A549 (cell line): ENCODE data around the gene BTC. TPM values are rescaled to one million over a fixed set of nuclear protein-coding genes. Genes with fewer than 3 reads are reported as not detected.

Experiments used
- ATAC-seq, 2 experiments: fragments of 200-7000 bp in 1 of 2; fragments of >200 bp in 1 of 2; cut with Nextera tagmentation in 1 of 2; cut with Tn5 transposase in 1 of 2; 3 replicates each; pipeline versions ENCODE4 v1.8.0 to v1.9.1; 2018 to 2020; ENCODE audit warnings: mild to moderate bottlenecking in 1 of 2, moderate library complexity in 1 of 2
- CTCF ChIA-PET: fragments of 300-600 bp; sonication (Branson Sonifier 250); formaldehyde crosslinking; extraction: SDS; loops from one replicate; lab custom pipeline; 2021; ENCODE audit warnings: antibody characterized with exemption, inconsistent platforms; lab: Yijun Ruan, JAX
- POLR2A ChIA-PET: fragments of 350-600 bp; formaldehyde crosslinking; extraction: SDS; loops from one replicate; lab custom pipeline; 2021; ENCODE audit warnings: antibody characterized with exemption, inconsistent platforms; lab: Yijun Ruan, JAX
- DNase-seq, 2 experiments: peaks; one replicate each; pipeline versions ENCODE4 v3.0.0 to v3.0.0-alpha.2; 2011 to 2016; ENCODE audit warnings: low read depth in 1 of 2, low spot score in 1 of 2
- FAIRE-seq: peaks from 2 replicates; lab custom pipeline; 2011; peaks lifted over from hg19 to GRCh38; lab: Jason Lieb, UNC
- H3K27ac ChIP-seq, 2 experiments: fragments of >200 bp; sonication (Bioruptor Twin); formaldehyde crosslinking; 3 replicates each; pipeline ENCODE4 v1.5.1; 2016 to 2017
- H3K4me1 ChIP-seq: fragments of >200 bp; sonication (Bioruptor Twin); formaldehyde crosslinking; 3 replicates; pipeline ENCODE4 v1.6.1; 2016
- H3K4me2 ChIP-seq: fragments of >200 bp; sonication (Bioruptor Twin); formaldehyde crosslinking; 3 replicates; pipeline ENCODE4 v1.6.1; 2016
- H3K4me3 ChIP-seq: fragments of >200 bp; sonication (Bioruptor Twin); formaldehyde crosslinking; 3 replicates; pipeline ENCODE4 v1.5.1; 2016
- H3K9me3 ChIP-seq: fragments of >200 bp; sonication (Bioruptor Twin); formaldehyde crosslinking; 3 replicates; pipeline ENCODE4 v1.6.1; 2016
- CBX2 ChIP-seq: fragments of 200-600 bp; sonication (generic); IDR thresholded peaks from 2 replicates; pipeline ENCODE4 v1.6.1; 2016; ENCODE audit warnings: low read depth, mild to moderate bottlenecking, borderline replicate concordance
- CHD4 ChIP-seq: fragments of 200-600 bp; sonication (generic); IDR thresholded peaks from 2 replicates; pipeline ENCODE4 v1.6.1; 2016; ENCODE audit warnings: antibody characterized with exemption, mild to moderate bottlenecking, borderline replicate concordance
- EHF ChIP-seq: fragments of 250-450 bp; sonication (Bioruptor Pico); IDR thresholded peaks from 2 replicates; pipeline ENCODE4 v1.5.0; 2020; ENCODE audit warnings: mild to moderate bottlenecking
- ESRRA ChIP-seq: fragments of 150-350 bp; IDR thresholded peaks from 2 replicates; pipeline ENCODE4 v1.6.1; 2014; ENCODE audit warnings: mild to moderate bottlenecking, low read length, borderline replicate concordance
- HOXA7 ChIP-seq: fragments of 250-450 bp; sonication (Bioruptor Pico); IDR thresholded peaks from 2 replicates; pipeline ENCODE4 v1.5.0; 2020; ENCODE audit warnings: mild to moderate bottlenecking, moderate library complexity
- HOXB5 ChIP-seq: fragments of 250-450 bp; sonication (Bioruptor Pico); IDR thresholded peaks from 2 replicates; pipeline ENCODE4 v1.5.0; 2020; ENCODE audit warnings: mild to moderate bottlenecking, moderate library complexity
- KDM1A ChIP-seq: fragments of 200-600 bp; sonication (generic); IDR thresholded peaks from 2 replicates; pipeline ENCODE4 v1.6.1; 2016; ENCODE audit warnings: low read depth, mild to moderate bottlenecking
- KDM5A ChIP-seq: fragments of 200-600 bp; sonication (generic); IDR thresholded peaks from 2 replicates; pipeline ENCODE4 v1.6.1; 2016; ENCODE audit warnings: antibody characterized with exemption, mild to moderate bottlenecking
- POLR2AphosphoS2 ChIP-seq: conservative IDR thresholded peaks from 2 replicates; pipeline ENCODE4 v1.6.1; 2012; ENCODE audit warnings: low read length, improper control_type of control experiment, inconsistent platforms
- RAD21 ChIP-seq, 2 experiments: fragments of >200 bp in 1 of 2; sonication (Bioruptor Twin) in 1 of 2; formaldehyde crosslinking in 1 of 2; IDR thresholded peaks in 1 of 2; conservative IDR thresholded peaks in 1 of 2; 2 replicates in 1 of 2; 3 replicates in 1 of 2; pipeline ENCODE4 v1.6.1; 2012 to 2018; ENCODE audit warnings: inconsistent platforms in 1 of 2
- RNF2 ChIP-seq: fragments of 200-600 bp; sonication (generic); IDR thresholded peaks from 2 replicates; pipeline ENCODE4 v1.6.1; 2016; ENCODE audit warnings: low read depth, mild to moderate bottlenecking, antibody characterized with exemption, moderate library complexity, borderline replicate concordance
- SREBF2 ChIP-seq: fragments of 450-650 bp; IDR thresholded peaks from 2 replicates; pipeline ENCODE4 v1.6.1; 2014; ENCODE audit warnings: mild to moderate bottlenecking, moderate library complexity
- ZFP36 ChIP-seq: fragments of 450-650 bp; IDR thresholded peaks from 2 replicates; pipeline ENCODE4 v1.6.1; 2014; ENCODE audit warnings: borderline replicate concordance; ENCODE audit not compliant: partially characterized antibody
- ZSCAN20 ChIP-seq: fragments of 250-450 bp; sonication (Bioruptor Pico); IDR thresholded peaks from 2 replicates; pipeline ENCODE4 v1.8.0; 2022; ENCODE audit warnings: mild to moderate bottlenecking, moderate library complexity
- WGBS: methylation state at CpG from one replicate; pipeline ENCODE4 v1.1.6; 2017; ENCODE audit errors: missing lambda C conversion rate; 5-methylcytosine and 5-hydroxymethylcytosine counted together
- polyA plus RNA-seq, 4 experiments: library from polyadenylated mRNA; depleted of rRNA in 3 of 4; stranded (reverse); fragments of >200 nt; fragmentation: RNase III in 1 of 4; extraction: RNeasy Plus Mini Kit Qiagen cat#74134 plus additional on column Dnase treatment in 1 of 4; gene quantifications; 2 replicates in 3 of 4; 3 replicates in 1 of 4; pipeline ENCODE4 v1.2.3, GENCODE V29; 2011 to 2017
- TF ChIP-seq, protein P1 (sequence below): fragments of 250-450 bp; sonication (Bioruptor Pico); IDR thresholded peaks from 2 replicates; pipeline ENCODE4 v1.5.0; 2020; ENCODE audit warnings: low read depth, mild to moderate bottlenecking, moderate library complexity
- TF ChIP-seq, protein P2 (sequence below): fragments of >200 bp; sonication (Bioruptor Twin); formaldehyde crosslinking; IDR thresholded peaks from 3 replicates; pipeline ENCODE4 v1.6.1; 2016
- TF ChIP-seq, protein P3 (sequence below): fragments of 250-450 bp; sonication (Bioruptor Pico); IDR thresholded peaks from 2 replicates; pipeline ENCODE4 v1.5.0; 2021; ENCODE audit warnings: mild to moderate bottlenecking, moderate library complexity, borderline replicate concordance
- TF ChIP-seq, protein P4 (sequence below): IDR thresholded peaks from 2 replicates; pipeline ENCODE4 v1.6.1; 2012
- TF ChIP-seq, protein P5 (sequence below): fragments of >200 bp; sonication (Bioruptor Twin); formaldehyde crosslinking; IDR thresholded peaks from 2 replicates; pipeline ENCODE4 v1.6.1; 2016
- TF ChIP-seq, protein P6 (sequence below): fragments of 450-650 bp; IDR thresholded peaks from 2 replicates; pipeline ENCODE4 v1.6.1; 2014; ENCODE audit warnings: antibody characterized with exemption

Gene BTC
- polyA plus RNA-seq, 2 of the 4 experiments (the other 2 are of a cell fraction) = 1.6 to 6.0 TPM

DNA sequence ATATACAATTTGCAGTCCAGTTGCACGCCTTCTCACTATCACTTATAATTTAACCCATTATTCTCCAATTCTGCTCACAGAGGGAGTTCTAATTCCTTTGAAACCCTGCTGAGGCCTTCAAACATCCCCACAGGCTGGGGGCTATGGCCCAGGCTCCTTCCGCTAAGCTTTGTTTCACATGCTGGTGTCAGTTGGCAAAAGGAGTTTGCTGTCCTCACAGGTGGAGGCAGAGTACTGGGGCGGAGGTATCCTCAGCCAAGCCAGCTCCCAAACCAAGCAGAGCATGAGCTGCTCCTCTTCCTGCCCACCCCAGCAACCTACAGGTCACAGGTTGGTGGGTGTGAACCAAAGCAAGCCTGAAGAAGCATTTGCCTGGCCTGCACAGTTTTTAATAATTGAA lies 21.5 kb downstream of the BTC start:
- H3K27ac ChIP-seq = no peak overlapping the region
- H3K4me1 ChIP-seq = peaks cover 38% of the 10 kb centered on the region
- 94% methylated on average over 3 of the region's 3 CpGs for WGBS
- ChIA-PET CTCF (no interaction called here), POLR2A (no interaction called here)
- no peaks in the 10 kb centered on the region for H3K9me3 ChIP-seq
- DNase-seq (no peak), ATAC-seq (no peak), FAIRE-seq (no peak)
- H3K4me3 ChIP-seq = no peak overlapping the region
- no peak for TF ChIP-seq POLR2AphosphoS2
- H3K4me2 ChIP-seq = no peak overlapping the region

DNA sequence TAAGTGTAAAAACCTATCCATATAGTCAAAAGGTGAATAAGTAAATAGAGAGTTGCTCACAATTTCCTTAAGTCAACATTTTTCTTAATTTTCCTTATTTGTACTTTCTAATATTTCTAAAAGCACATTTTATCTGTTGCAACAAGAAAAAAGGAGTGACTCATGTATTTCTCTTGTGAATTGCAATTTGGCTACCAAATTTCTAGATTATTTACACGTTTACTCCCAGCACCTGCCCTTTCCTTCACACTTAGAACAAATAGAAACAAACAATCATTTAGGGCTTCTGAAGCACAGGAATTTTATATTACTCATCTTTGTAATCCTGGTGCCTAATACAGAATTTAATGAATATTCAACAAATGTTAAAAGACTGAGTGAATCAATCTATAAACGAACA lies 22.2 kb downstream of the BTC start:
- Histone ChIP-seq H3K9me3 (no peaks in the 10 kb centered on the region), H3K4me2 (no peak overlapping the region), H3K27ac (no peak overlapping the region), H3K4me3 (no peak overlapping the region), H3K4me1 (peaks cover 31% of the 10 kb centered on the region)
- POLR2A ChIA-PET = no interaction called here
- DNase-seq (no peak), FAIRE-seq (no peak), ATAC-seq (no peak)
- CTCF ChIA-PET = no interaction called here
- TF ChIP-seq RNF2 = no peak
- TF ChIP-seq SREBF2 = no peak
- WGBS = 56% methylated on average over 2 of the region's 2 CpGs

DNA sequence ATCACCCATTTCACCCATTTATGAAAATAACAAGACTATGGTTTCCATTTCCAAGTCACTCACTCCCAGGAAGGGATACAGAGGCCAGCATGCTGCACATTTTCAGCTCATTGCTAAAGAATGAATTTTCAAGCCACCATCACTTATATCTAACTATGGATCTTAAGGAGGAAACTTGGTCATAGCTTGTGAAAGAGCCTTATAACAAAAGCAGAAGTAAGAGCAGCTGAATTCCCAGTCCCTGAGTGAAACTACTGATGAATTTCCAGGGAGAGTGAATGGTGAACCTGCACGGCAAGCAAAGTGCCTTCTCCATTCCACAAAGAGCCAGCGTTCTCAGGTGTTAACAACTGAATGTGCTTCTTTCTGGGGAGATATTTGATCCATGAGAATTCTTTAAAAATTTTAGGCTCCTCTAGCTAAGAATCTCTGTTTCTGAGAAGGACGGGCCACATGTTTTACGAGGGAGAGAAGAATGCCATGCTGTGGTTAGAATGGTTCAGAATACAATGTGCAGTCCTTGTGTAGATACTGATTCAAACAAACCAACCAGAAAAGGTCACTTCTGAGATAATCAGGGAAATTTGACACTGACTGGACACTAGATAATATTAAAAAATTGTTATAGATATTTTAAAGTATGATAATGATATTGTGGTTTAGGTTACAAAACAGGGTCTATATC lies 24.0 kb downstream of the BTC start:
- POLR2A ChIA-PET = no interaction called here
- ATAC-seq (no peak), FAIRE-seq (no peak)

More for the DNA sequence above, 24.0 kb downstream of the BTC start:
- CTCF ChIA-PET = interaction anchor here (0.9 kb wide), 1 partner anchor 25 kb away, joined by 5 read pairs; no protein-coding TSS in a partner anchor
- H3K27ac ChIP-seq = no peak overlapping the region
- WGBS = 92% methylated on average over 4 of the region's 4 CpGs
- TF ChIP-seq, protein P1, sequence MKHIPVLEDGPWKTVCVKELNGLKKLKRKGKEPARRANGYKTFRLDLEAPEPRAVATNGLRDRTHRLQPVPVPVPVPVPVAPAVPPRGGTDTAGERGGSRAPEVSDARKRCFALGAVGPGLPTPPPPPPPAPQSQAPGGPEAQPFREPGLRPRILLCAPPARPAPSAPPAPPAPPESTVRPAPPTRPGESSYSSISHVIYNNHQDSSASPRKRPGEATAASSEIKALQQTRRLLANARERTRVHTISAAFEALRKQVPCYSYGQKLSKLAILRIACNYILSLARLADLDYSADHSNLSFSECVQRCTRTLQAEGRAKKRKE (CRISPR knock-in tag) = no peak
- TF ChIP-seq, protein P2, sequence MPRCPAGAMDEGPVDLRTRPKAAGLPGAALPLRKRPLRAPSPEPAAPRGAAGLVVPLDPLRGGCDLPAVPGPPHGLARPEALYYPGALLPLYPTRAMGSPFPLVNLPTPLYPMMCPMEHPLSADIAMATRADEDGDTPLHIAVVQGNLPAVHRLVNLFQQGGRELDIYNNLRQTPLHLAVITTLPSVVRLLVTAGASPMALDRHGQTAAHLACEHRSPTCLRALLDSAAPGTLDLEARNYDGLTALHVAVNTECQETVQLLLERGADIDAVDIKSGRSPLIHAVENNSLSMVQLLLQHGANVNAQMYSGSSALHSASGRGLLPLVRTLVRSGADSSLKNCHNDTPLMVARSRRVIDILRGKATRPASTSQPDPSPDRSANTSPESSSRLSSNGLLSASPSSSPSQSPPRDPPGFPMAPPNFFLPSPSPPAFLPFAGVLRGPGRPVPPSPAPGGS = no peak
- no peak for TF ChIP-seq ZSCAN20 (CRISPR knock-in tag)
- TF ChIP-seq, protein P3, sequence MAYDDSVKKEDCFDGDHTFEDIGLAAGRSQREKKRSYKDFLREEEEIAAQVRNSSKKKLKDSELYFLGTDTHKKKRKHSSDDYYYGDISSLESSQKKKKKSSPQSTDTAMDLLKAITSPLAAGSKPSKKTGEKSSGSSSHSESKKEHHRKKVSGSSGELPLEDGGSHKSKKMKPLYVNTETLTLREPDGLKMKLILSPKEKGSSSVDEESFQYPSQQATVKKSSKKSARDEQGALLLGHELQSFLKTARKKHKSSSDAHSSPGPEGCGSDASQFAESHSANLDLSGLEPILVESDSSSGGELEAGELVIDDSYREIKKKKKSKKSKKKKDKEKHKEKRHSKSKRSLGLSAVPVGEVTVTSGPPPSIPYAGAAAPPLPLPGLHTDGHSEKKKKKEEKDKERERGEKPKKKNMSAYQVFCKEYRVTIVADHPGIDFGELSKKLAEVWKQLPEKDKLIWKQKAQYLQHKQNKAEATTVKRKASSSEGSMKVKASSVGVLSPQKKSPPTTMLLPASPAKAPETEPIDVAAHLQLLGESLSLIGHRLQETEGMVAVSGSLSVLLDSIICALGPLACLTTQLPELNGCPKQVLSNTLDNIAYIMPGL (CRISPR knock-in tag) = no peak
- TF ChIP-seq, protein P4, sequence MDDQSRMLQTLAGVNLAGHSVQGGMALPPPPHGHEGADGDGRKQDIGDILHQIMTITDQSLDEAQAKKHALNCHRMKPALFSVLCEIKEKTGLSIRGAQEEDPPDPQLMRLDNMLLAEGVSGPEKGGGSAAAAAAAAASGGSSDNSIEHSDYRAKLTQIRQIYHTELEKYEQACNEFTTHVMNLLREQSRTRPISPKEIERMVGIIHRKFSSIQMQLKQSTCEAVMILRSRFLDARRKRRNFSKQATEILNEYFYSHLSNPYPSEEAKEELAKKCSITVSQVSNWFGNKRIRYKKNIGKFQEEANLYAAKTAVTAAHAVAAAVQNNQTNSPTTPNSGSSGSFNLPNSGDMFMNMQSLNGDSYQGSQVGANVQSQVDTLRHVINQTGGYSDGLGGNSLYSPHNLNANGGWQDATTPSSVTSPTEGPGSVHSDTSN = no peak
- no peak for TF ChIP-seq HOXA7 (CRISPR knock-in tag)
- no peak for TF ChIP-seq CBX2
- TF ChIP-seq EHF = no peak
- TF ChIP-seq HOXB5 (CRISPR knock-in tag) = no peak
- TF ChIP-seq CHD4 = no peak
- TF ChIP-seq, protein P5, sequence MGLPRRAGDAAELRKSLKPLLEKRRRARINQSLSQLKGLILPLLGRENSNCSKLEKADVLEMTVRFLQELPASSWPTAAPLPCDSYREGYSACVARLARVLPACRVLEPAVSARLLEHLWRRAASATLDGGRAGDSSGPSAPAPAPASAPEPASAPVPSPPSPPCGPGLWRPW = no peak
- TF ChIP-seq ESRRA = no peak
- TF ChIP-seq, protein P6, sequence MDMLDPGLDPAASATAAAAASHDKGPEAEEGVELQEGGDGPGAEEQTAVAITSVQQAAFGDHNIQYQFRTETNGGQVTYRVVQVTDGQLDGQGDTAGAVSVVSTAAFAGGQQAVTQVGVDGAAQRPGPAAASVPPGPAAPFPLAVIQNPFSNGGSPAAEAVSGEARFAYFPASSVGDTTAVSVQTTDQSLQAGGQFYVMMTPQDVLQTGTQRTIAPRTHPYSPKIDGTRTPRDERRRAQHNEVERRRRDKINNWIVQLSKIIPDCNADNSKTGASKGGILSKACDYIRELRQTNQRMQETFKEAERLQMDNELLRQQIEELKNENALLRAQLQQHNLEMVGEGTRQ = no peak
- no peak for TF ChIP-seq ZFP36
- no peak for TF ChIP-seq KDM5A
- TF ChIP-seq KDM1A = no peak
- no peak for TF ChIP-seq RAD21 (conservative IDR thresholded peaks at IDR 0.05 in 1 of 2, IDR thresholded peaks at IDR 0.05 in 1 of 2)
- peaks cover 23% of the 10 kb centered on the region for H3K4me1 ChIP-seq
- H3K4me3 ChIP-seq = no peak overlapping the region
- H3K4me2 ChIP-seq = no peak overlapping the region
- H3K9me3 ChIP-seq = no peaks in the 10 kb centered on the region
- no peak for DNase-seq
